HCT116 (cell line): ENCODE data around the gene SQSTM1. TPM values are rescaled to one million over a fixed set of nuclear protein-coding genes. Genes with fewer than 3 reads are reported as not detected.

Experiments
- ATAC-seq: fragments of 200-7000 bp; cut with Tn5 transposase; 2 replicates; pipeline ENCODE4 v1.9.1; 2020; ENCODE audit warnings: mild to moderate bottlenecking, moderate library complexity
- BruUV-seq: library from RNA; stranded (reverse); fragments of 400-500 nt; replicated peaks from 2 replicates; lab custom pipeline; 2021; lab: Mats Ljungman, UMichigan
- CTCF ChIA-PET: fragments of 300-600 bp; sonication (Branson Sonifier 250); formaldehyde crosslinking; loops from one replicate; lab custom pipeline; 2021; ENCODE audit warnings: antibody characterized with exemption; lab: Charles Lee
- POLR2A ChIA-PET: fragments of 300-600, 350-600 bp; sonication (Branson Sonifier 250); formaldehyde crosslinking; loops from one replicate; lab custom pipeline; 2021; ENCODE audit warnings: antibody characterized with exemption; lab: Charles Lee
- RAD21 ChIA-PET, 2 experiments: fragments of 300-600 bp; sonication (Branson Sonifier 250); formaldehyde crosslinking; loops; one replicate each; lab custom pipeline; 2023; ENCODE audit warnings: low total read pairs in 2 of 2; ENCODE audit not compliant: uncharacterized antibody in 2 of 2, unreplicated experiment in 2 of 2, low non-redundant PET in 1 of 2; lab: Charles Lee
- DNase-seq: peaks from one replicate; pipeline ENCODE4 v3.0.0-alpha.2; 2010; ENCODE audit warnings: low read depth, low spot score
- H2AFZ ChIP-seq: fragments of 200-600 bp; shearing (Covaris generic), sonication (generic); 2 replicates; pipeline ENCODE4 v1.6.1; 2017; ENCODE audit warnings: low read depth, mixed run types, mixed read lengths, antibody characterized with exemption, low read length; ENCODE audit not compliant: poor library complexity, severe bottlenecking
- H3K27ac ChIP-seq: 2 replicates; pipeline ENCODE4 v1.5.1; 2012; ENCODE audit warnings: low read depth, low read length
- H3K27me3 ChIP-seq: fragments of 200-600 bp; sonication (generic); 2 replicates; pipeline ENCODE4 v1.6.1; 2016; ENCODE audit warnings: mixed run types, low read length, mixed read lengths; ENCODE audit not compliant: insufficient read depth
- H3K36me3 ChIP-seq, 2 experiments: fragments of 200-500 bp in 1 of 2; fragments of 200-600 bp in 1 of 2; sonication (Bioruptor generic) in 1 of 2; sonication (generic) in 1 of 2; 2 replicates each; pipeline versions ENCODE4 v1.5.1 to v1.6.1; 2014 to 2016; ENCODE audit warnings: low read length in 2 of 2, inconsistent platforms in 1 of 2, mixed read lengths in 1 of 2, mixed run types in 1 of 2; ENCODE audit not compliant: insufficient read depth in 2 of 2, control insufficient read depth in 1 of 2
- H3K4me1 ChIP-seq, 2 experiments: fragments of 200-600 bp in 1 of 2; sonication (generic) in 1 of 2; 2 replicates each; pipeline versions ENCODE4 v1.5.1 to v1.6.1; 2012 to 2017; ENCODE audit warnings: low read length in 2 of 2, inconsistent platforms in 1 of 2, mild to moderate bottlenecking in 1 of 2, mixed read lengths in 1 of 2, mixed run types in 1 of 2, moderate library complexity in 1 of 2; ENCODE audit not compliant: insufficient read depth in 2 of 2, control insufficient read depth in 1 of 2
- H3K4me2 ChIP-seq: fragments of 200-600 bp; sonication (generic); 2 replicates; pipeline ENCODE4 v1.6.1; 2017; ENCODE audit warnings: mixed run types, low read length, mixed read lengths
- H3K4me3 ChIP-seq, 2 experiments: fragments of 200-600 bp in 1 of 2; sonication (generic) in 1 of 2; replicated peaks in 1 of 2; 2 replicates each; pipeline ENCODE4 v1.5.1; 2011 to 2016; ENCODE audit warnings: low read length in 2 of 2, control low read depth in 1 of 2, low read depth in 1 of 2, mild to moderate bottlenecking in 1 of 2, mixed read lengths in 1 of 2, mixed run types in 1 of 2
- H3K79me2 ChIP-seq: fragments of 200-600 bp; sonication (generic); 2 replicates; pipeline ENCODE4 v1.6.1; 2017; ENCODE audit warnings: mild to moderate bottlenecking, mixed run types, low read length, moderate library complexity, mixed read lengths; ENCODE audit not compliant: insufficient read depth
- H3K9ac ChIP-seq: fragments of 200-600 bp; sonication (generic); 2 replicates; pipeline ENCODE4 v1.6.1; 2016; ENCODE audit warnings: low read length, mixed read lengths
- H3K9me2 ChIP-seq: fragments of 200-600 bp; sonication (generic), shearing (Covaris generic); 2 replicates; pipeline ENCODE4 v1.6.1; 2017; ENCODE audit warnings: mixed run types, mild to moderate bottlenecking, moderate library complexity; ENCODE audit not compliant: insufficient read depth
- H3K9me3 ChIP-seq, 2 experiments: fragments of 200-500 bp in 1 of 2; fragments of 200-600 bp in 1 of 2; sonication (Bioruptor generic) in 1 of 2; sonication (generic) in 1 of 2; 2 replicates each; pipeline ENCODE4 v1.6.1; 2014 to 2017; ENCODE audit warnings: low read length in 2 of 2, mixed read lengths in 2 of 2, inconsistent platforms in 1 of 2, low read depth in 1 of 2, mild to moderate bottlenecking in 1 of 2, mixed run types in 1 of 2, moderate library complexity in 1 of 2; ENCODE audit not compliant: control insufficient read depth in 1 of 2, insufficient read depth in 1 of 2
- H4K20me1 ChIP-seq: fragments of 200-600 bp; sonication (generic), shearing (Covaris generic); 2 replicates; pipeline ENCODE4 v1.6.1; 2017; ENCODE audit warnings: mixed run types, mild to moderate bottlenecking, moderate library complexity; ENCODE audit not compliant: insufficient read depth
- CBX3 ChIP-seq: IDR thresholded peaks from 2 replicates; pipeline ENCODE4 v1.6.1; 2012; ENCODE audit warnings: low read depth
- CEBPB ChIP-seq: IDR thresholded peaks from 2 replicates; pipeline ENCODE4 v1.6.1; 2012; ENCODE audit warnings: low read depth
- EGR1 ChIP-seq: IDR thresholded peaks from 2 replicates; pipeline ENCODE4 v1.6.1; 2012; ENCODE audit warnings: low read depth
- ELF1 ChIP-seq: IDR thresholded peaks from 2 replicates; pipeline ENCODE4 v1.6.1; 2012; ENCODE audit warnings: low read depth, borderline replicate concordance
- EZH2 ChIP-seq: fragments of 200-600 bp; sonication (generic); IDR thresholded peaks from 2 replicates; pipeline ENCODE4 v1.6.1; 2017; ENCODE audit warnings: antibody characterized with exemption, mixed run types
- JUND ChIP-seq: IDR thresholded peaks from 2 replicates; pipeline ENCODE4 v1.6.1; 2012
- POLR2A ChIP-seq: IDR thresholded peaks from 2 replicates; pipeline ENCODE4 v1.7.0; 2011; ENCODE audit warnings: borderline replicate concordance; ENCODE audit not compliant: insufficient read depth, insufficient read length; ENCODE audit errors: extremely low read depth
- POLR2AphosphoS5 ChIP-seq: IDR thresholded peaks from 2 replicates; pipeline ENCODE4 v1.6.1; 2011; ENCODE audit warnings: mild to moderate bottlenecking, low read depth, low read length, moderate library complexity
- RAD21 ChIP-seq: IDR thresholded peaks from 2 replicates; pipeline ENCODE4 v1.6.1; 2012; ENCODE audit warnings: low read depth, mild to moderate bottlenecking
- SIN3A ChIP-seq: IDR thresholded peaks from 2 replicates; pipeline ENCODE4 v1.6.1; 2012; ENCODE audit warnings: low read depth
- SRF ChIP-seq: IDR thresholded peaks from 2 replicates; pipeline ENCODE4 v1.6.1; 2012; ENCODE audit warnings: low read depth
- TCF7L2 ChIP-seq: IDR thresholded peaks from 2 replicates; pipeline ENCODE4 v1.7.0; 2011; ENCODE audit warnings: borderline replicate concordance, inconsistent platforms; ENCODE audit not compliant: insufficient read depth, insufficient read length; ENCODE audit errors: extremely low read depth
- YY1 ChIP-seq: IDR thresholded peaks from 2 replicates; pipeline ENCODE4 v1.6.1; 2011; ENCODE audit warnings: low read length, low read depth, moderate library complexity, mild to moderate bottlenecking; ENCODE audit not compliant: insufficient replicate concordance; ENCODE audit errors: extremely low read depth
- ZNF274 ChIP-seq: fragments of 200-500 bp; sonication (Bioruptor generic); IDR thresholded peaks from 2 replicates; pipeline ENCODE4 v1.6.1; 2014; ENCODE audit warnings: mild to moderate bottlenecking, low read depth, low read length, inconsistent platforms
- intact Hi-C: fragments of 100-400 bp; cut with micrococcal nuclease; formaldehyde crosslinking; loops from 2 replicates; pipeline ENCODE4 v1.10.0; 2022
- total RNA-seq: library from RNA; stranded (reverse); gene quantifications from one replicate; pipeline ENCODE4 v1.2.1, GENCODE V29; 2021; ENCODE audit not compliant: unreplicated experiment
- TF ChIP-seq, protein P1 (sequence below): IDR thresholded peaks from 2 replicates; pipeline ENCODE4 v1.6.1; 2012; ENCODE audit warnings: low read depth
- TF ChIP-seq, protein P2 (sequence below), 3 experiments: fragments of 200-600 bp in 1 of 3; sonication (generic) in 1 of 3; IDR thresholded peaks in 2 of 3; conservative IDR thresholded peaks in 1 of 3; 2 replicates each; pipeline ENCODE4 v1.5.1; 2012 to 2017; ENCODE audit warnings: low read depth in 2 of 3, low read length in 2 of 3, antibody characterized with exemption in 1 of 3, borderline replicate concordance in 1 of 3, control low read depth in 1 of 3, mild to moderate bottlenecking in 1 of 3, mixed read lengths in 1 of 3, mixed run types in 1 of 3, moderate library complexity in 1 of 3; ENCODE audit not compliant: insufficient read depth in 1 of 3
- TF ChIP-seq, protein P3 (sequence below): IDR thresholded peaks from 2 replicates; pipeline ENCODE4 v1.6.1; 2012
- TF ChIP-seq, protein P4 (sequence below): IDR thresholded peaks from 2 replicates; pipeline ENCODE4 v1.6.1; 2012

Gene SQSTM1
- total RNA-seq, 1 experiment from 2014 or later, result 299 TPM

DNA sequence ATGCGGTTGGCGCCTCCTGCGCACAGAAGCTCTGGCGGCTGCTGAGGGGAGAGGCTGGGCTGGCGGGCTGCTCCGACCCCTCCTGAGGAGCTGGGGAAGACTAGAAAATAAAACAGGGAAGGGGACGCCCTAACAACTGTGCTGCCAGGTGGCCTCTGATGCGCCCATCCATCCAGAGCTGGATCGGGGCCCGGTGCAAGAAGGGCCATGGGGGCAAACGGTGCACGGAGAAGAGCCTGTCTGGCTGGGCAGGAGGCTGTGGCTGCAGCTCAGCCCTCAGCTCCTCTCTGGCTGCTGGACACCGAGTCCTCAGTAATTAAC is 58.9 kb downstream of the SQSTM1 start:
- Histone ChIP-seq H3K27me3 (no peaks in the 10 kb centered on the region), H3K4me3 (no peak overlapping the region), H3K9ac (no peak overlapping the region), H3K27ac (no peak overlapping the region), H4K20me1 (no peaks in the 10 kb centered on the region), H3K36me3 (peaks cover 31 to 37% of the 10 kb centered on the region in 2 experiments), H3K79me2 (no peaks in the 10 kb centered on the region), H3K4me1 (no peaks in the 10 kb centered on the region), H3K9me2 (no peaks in the 10 kb centered on the region), H3K9me3 (peaks cover 17 to 19% of the 10 kb centered on the region in 2 experiments; a peak in 3 of 4 replicates), H3K4me2 (no peak overlapping the region), H2AFZ (no peak overlapping the region)
- intact Hi-C loops, result no loop called here
- POLR2A ChIA-PET, result no interaction called here
- RAD21 ChIA-PET, result no interaction called here
- DNase-seq (no peak), ATAC-seq (no peak)
- CTCF ChIA-PET, result no interaction called here
- TF ChIP-seq YY1 (no peak), POLR2AphosphoS5 (no peak), TCF7L2 (no peak), JUND (no peak), SIN3A (no peak), RAD21 (no peak), CEBPB (no peak), CBX3 (no peak), ELF1 (no peak), EZH2 (no peak), EGR1 (no peak), POLR2A (no peak), ZNF274 (no peak), SRF (no peak)
- TF ChIP-seq, protein P1, sequence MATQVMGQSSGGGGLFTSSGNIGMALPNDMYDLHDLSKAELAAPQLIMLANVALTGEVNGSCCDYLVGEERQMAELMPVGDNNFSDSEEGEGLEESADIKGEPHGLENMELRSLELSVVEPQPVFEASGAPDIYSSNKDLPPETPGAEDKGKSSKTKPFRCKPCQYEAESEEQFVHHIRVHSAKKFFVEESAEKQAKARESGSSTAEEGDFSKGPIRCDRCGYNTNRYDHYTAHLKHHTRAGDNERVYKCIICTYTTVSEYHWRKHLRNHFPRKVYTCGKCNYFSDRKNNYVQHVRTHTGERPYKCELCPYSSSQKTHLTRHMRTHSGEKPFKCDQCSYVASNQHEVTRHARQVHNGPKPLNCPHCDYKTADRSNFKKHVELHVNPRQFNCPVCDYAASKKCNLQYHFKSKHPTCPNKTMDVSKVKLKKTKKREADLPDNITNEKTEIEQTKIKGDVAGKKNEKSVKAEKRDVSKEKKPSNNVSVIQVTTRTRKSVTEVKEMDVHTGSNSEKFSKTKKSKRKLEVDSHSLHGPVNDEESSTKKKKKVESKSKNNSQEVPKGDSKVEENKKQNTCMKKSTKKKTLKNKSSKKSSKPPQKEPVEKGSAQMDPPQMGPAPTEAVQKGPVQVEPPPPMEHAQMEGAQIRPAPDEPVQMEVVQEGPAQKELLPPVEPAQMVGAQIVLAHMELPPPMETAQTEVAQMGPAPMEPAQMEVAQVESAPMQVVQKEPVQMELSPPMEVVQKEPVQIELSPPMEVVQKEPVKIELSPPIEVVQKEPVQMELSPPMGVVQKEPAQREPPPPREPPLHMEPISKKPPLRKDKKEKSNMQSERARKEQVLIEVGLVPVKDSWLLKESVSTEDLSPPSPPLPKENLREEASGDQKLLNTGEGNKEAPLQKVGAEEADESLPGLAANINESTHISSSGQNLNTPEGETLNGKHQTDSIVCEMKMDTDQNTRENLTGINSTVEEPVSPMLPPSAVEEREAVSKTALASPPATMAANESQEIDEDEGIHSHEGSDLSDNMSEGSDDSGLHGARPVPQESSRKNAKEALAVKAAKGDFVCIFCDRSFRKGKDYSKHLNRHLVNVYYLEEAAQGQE, result no peak
- TF ChIP-seq, protein P2, sequence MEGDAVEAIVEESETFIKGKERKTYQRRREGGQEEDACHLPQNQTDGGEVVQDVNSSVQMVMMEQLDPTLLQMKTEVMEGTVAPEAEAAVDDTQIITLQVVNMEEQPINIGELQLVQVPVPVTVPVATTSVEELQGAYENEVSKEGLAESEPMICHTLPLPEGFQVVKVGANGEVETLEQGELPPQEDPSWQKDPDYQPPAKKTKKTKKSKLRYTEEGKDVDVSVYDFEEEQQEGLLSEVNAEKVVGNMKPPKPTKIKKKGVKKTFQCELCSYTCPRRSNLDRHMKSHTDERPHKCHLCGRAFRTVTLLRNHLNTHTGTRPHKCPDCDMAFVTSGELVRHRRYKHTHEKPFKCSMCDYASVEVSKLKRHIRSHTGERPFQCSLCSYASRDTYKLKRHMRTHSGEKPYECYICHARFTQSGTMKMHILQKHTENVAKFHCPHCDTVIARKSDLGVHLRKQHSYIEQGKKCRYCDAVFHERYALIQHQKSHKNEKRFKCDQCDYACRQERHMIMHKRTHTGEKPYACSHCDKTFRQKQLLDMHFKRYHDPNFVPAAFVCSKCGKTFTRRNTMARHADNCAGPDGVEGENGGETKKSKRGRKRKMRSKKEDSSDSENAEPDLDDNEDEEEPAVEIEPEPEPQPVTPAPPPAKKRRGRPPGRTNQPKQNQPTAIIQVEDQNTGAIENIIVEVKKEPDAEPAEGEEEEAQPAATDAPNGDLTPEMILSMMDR (IDR thresholded peaks at IDR 0.05 in 2 of 3, conservative IDR thresholded peaks at IDR 0.05 in 1 of 3; ENCODE audit: borderline replicate concordance in 1 of 3, insufficient read depth in 1 of 3, low read depth in 2 of 3, low read length in 2 of 3), result no peak
- TF ChIP-seq, protein P3, sequence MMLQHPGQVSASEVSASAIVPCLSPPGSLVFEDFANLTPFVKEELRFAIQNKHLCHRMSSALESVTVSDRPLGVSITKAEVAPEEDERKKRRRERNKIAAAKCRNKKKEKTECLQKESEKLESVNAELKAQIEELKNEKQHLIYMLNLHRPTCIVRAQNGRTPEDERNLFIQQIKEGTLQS, result no peak
- TF ChIP-seq, protein P4, sequence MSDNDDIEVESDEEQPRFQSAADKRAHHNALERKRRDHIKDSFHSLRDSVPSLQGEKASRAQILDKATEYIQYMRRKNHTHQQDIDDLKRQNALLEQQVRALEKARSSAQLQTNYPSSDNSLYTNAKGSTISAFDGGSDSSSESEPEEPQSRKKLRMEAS, result no peak
- BruUV-seq, result no TSS peak
